HG03354 (cell line): ENCODE results near the gene SPATA13.
"Not testable (repeated sequence)": the region's sequence is repeated elsewhere in the genome, so short reads cannot be mapped to it uniquely, and the experiment has no call there.

ENCODE experiments used
- ATAC-seq: cut with Tn5 transposase; IDR thresholded peaks from one replicate; pipeline ENCODE4 v1.9.1; 2021; ENCODE audit warnings: mild to moderate bottlenecking; ENCODE audit not compliant: unreplicated experiment, poor library complexity, severe bottlenecking

Gene SPATA13

GRCh38 chr13:24327598-24327997 lies 167.1 kb downstream of the SPATA13 start:
- not testable (repeated sequence) for ATAC-seq

GRCh38 chr13:24328145-24328544 lies 167.6 kb downstream of the SPATA13 start:
- no peak for ATAC-seq

GRCh38 chr13:24338721-24339120 lies 178.2 kb downstream of the SPATA13 start:
- ATAC-seq = no peak

GRCh38 chr13:24339937-24340607 lies 179.6 kb downstream of the SPATA13 start:
- no peak for ATAC-seq

- ATAC-seq = no peak
These were observed 180.1 kb downstream of the SPATA13 start for GRCh38 chr13:24340608-24340955.

GRCh38 chr13:24341439-24341838 lies 180.9 kb downstream of the SPATA13 start:
- ATAC-seq = no peak

GRCh38 chr13:24348385-24348784 lies 187.9 kb downstream of the SPATA13 start:
- no peak for ATAC-seq

GRCh38 chr13:24348797-24349515 lies 188.4 kb downstream of the SPATA13 start:
- ATAC-seq = no peak

GRCh38 chr13:24349778-24350664 lies 189.5 kb downstream of the SPATA13 start:
- not testable (repeated sequence) for ATAC-seq

GRCh38 chr13:24351423-24351822 lies 190.9 kb downstream of the SPATA13 start:
- no peak for ATAC-seq

GRCh38 chr13:24353736-24354135 lies 193.2 kb downstream of the SPATA13 start:
- ATAC-seq = no peak

- ATAC-seq = no peak
These were observed 194.6 kb downstream of the SPATA13 start for GRCh38 chr13:24355103-24355502.

- no peak for ATAC-seq
These were observed 195.8 kb downstream of the SPATA13 start for GRCh38 chr13:24356270-24356669.
